ENCODE measurements around the gene FAM219A.
A peak's percentile ranks its signal among the peaks of the same experiment; 100 is the strongest.

The FAM219A gene

GRCh38 chr9:34379334-34380033 is 78.9 kb downstream of the FAM219A start:
- TF ChIP-seq CTCF (IDR thresholded peaks at IDR 0.05; ENCODE audit: low read depth, low read length, missing control alignments): peak; percentile 99
- H3K4me3 ChIP-seq (ENCODE audit: low read depth, low read length): peak overlapping the region; percentile 34
- in situ Hi-C loops (cut with HindIII; ENCODE audit: low sequenced_read_pairs): no loop called here
- peak; percentile 50 for DNase-seq (ENCODE audit: low read depth)

GRCh38 chr9:34378376-34379060 is 79.9 kb downstream of the FAM219A start:
- TF ChIP-seq CTCF (IDR thresholded peaks at IDR 0.05; ENCODE audit: low read depth, low read length, missing control alignments): no peak
- in situ Hi-C loops (cut with HindIII; ENCODE audit: low sequenced_read_pairs): no loop called here
- no peak for DNase-seq (ENCODE audit: low read depth)
- H3K4me3 ChIP-seq (ENCODE audit: low read depth, low read length): no peak overlapping the region

- no peak for TF ChIP-seq CTCF (IDR thresholded peaks at IDR 0.05; ENCODE audit: low read depth, low read length, missing control alignments)
- no peak for DNase-seq (ENCODE audit: low read depth)
- peak overlapping the region; percentile 67 for H3K4me3 ChIP-seq (ENCODE audit: low read depth, low read length)
- in situ Hi-C loops (cut with HindIII; ENCODE audit: low sequenced_read_pairs): no loop called here
These were observed 81.0 kb downstream of the FAM219A start for GRCh38 chr9:34377404-34377746.

- peak within 1 kb of the TSS; percentile 67 for H3K4me3 ChIP-seq (ENCODE audit: low read depth, low read length)
- peak; percentile 48 for DNase-seq (ENCODE audit: low read depth)
- TF ChIP-seq CTCF (IDR thresholded peaks at IDR 0.05; ENCODE audit: low read depth, low read length, missing control alignments): no peak
- in situ Hi-C loops (cut with HindIII; ENCODE audit: low sequenced_read_pairs): no loop called here
These were observed 81.6 kb downstream of the FAM219A start, which contains the start of gene MYORG for GRCh38 chr9:34376596-34377403. Gene MYORG, minus strand, starts transcription at chr9:34376898. Its CDS starts 3,955 bp downstream, at chr9:34372943.

- TF ChIP-seq CTCF (IDR thresholded peaks at IDR 0.05; ENCODE audit: low read depth, low read length, missing control alignments): peak; percentile 26
- peak overlapping the region; percentile 67 for H3K4me3 ChIP-seq (ENCODE audit: low read depth, low read length)
- DNase-seq (ENCODE audit: low read depth): no peak
- in situ Hi-C loops (cut with HindIII; ENCODE audit: low sequenced_read_pairs): no loop called here
These were observed 82.3 kb downstream of the FAM219A start for GRCh38 chr9:34375901-34376595.
